GM21423 (cell line): ENCODE data around the gene LY6G5B.

ENCODE experiments used
- ATAC-seq: cut with Tn5 transposase; IDR thresholded peaks from one replicate; pipeline ENCODE4 v1.9.1; 2021; ENCODE audit warnings: mild to moderate bottlenecking, moderate library complexity; ENCODE audit not compliant: unreplicated experiment

Gene LY6G5B

GRCh38 chr6:31669676-31670075 is at the start of gene LY6G5B:
LY6G5B (plus strand) TSS chr6:31669976; CDS start chr6:31670951, 975 bp downstream.
- ATAC-seq, result no peak

GRCh38 chr6:31620586-31621319 is 49.0 kb upstream of the LY6G5B start, which contains the start of gene PRRC2A:
PRRC2A (plus strand) TSS chr6:31620715; CDS start chr6:31622790, 2,075 bp downstream.
- peak; percentile 17 for ATAC-seq

GRCh38 chr6:31621320-31621939 is 48.3 kb upstream of the LY6G5B start:
- no peak for ATAC-seq

GRCh38 chr6:31621991-31622390 is 47.8 kb upstream of the LY6G5B start:
- no peak for ATAC-seq

GRCh38 chr6:31622684-31623091 is 47.1 kb upstream of the LY6G5B start:
- no peak for ATAC-seq

GRCh38 chr6:31624070-31624469 is 45.7 kb upstream of the LY6G5B start:
- ATAC-seq, result no peak

GRCh38 chr6:31626952-31627351 is 42.8 kb upstream of the LY6G5B start:
- ATAC-seq, result no peak

- no peak for ATAC-seq
Measured at GRCh38 chr6:31627690-31628287, 42.0 kb upstream of the LY6G5B start.

- ATAC-seq, result no peak
Measured at GRCh38 chr6:31629014-31629413, 40.8 kb upstream of the LY6G5B start.

GRCh38 chr6:31630177-31630934 is 39.4 kb upstream of the LY6G5B start:
- no peak for ATAC-seq

GRCh38 chr6:31631209-31631608 is 38.6 kb upstream of the LY6G5B start:
- ATAC-seq, result no peak

- ATAC-seq, result no peak
Measured at GRCh38 chr6:31631681-31632278, 38.0 kb upstream of the LY6G5B start.

GRCh38 chr6:31632279-31632946 is 37.4 kb upstream of the LY6G5B start:
- no peak for ATAC-seq

GRCh38 chr6:31633447-31633846 is 36.3 kb upstream of the LY6G5B start:
- ATAC-seq, result no peak

- ATAC-seq, result no peak
Measured at GRCh38 chr6:31634131-31634530, 35.6 kb upstream of the LY6G5B start.

GRCh38 chr6:31634969-31635575 is 34.7 kb upstream of the LY6G5B start:
- no peak for ATAC-seq

GRCh38 chr6:31636698-31637596 is 32.8 kb upstream of the LY6G5B start:
- no peak for ATAC-seq

- ATAC-seq, result no peak
Measured at GRCh38 chr6:31639043-31639442, 30.7 kb upstream of the LY6G5B start.

- ATAC-seq, result no peak
Measured at GRCh38 chr6:31639449-31639861, 30.3 kb upstream of the LY6G5B start.
